Measurements from ENCODE around the gene CTNND2. TPM values are rescaled to one million over a fixed set of nuclear protein-coding genes. Genes with fewer than 3 reads are reported as not detected.

CTNND2 gene
- polyA plus RNA-seq, 1 experiment: not detected

DNA sequence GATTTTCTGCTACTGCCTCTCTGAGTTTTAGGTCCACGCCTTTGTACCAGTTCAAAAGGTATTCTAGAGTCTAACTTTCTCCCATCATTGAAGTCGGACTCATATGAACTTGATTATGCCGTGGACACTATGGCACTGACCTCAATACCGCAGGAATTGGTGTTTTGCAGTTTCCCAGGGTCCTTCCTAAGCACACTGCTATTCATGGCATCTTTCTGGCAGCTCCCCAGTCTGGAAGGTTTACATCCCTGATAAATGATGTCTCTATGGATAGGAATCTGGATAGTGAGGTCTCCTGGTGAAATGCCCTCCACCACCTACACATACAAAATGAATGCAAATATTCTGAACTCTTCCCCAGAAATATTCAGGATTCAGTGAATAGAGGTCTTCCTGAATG is 422.2 kb downstream of the CTNND2 start:
- Histone ChIP-seq H3K27me3 (ENCODE audit: control insufficient read depth, insufficient read depth, low read length) (no peaks in the 10 kb centered on the region), H3K4me3 (ENCODE audit: low read depth, low read length) (no peak overlapping the region), H3K27ac (ENCODE audit: low read depth, low read length) (no peak overlapping the region), H3K9me3 (ENCODE audit: control insufficient read depth, insufficient read depth, low read length) (peaks cover 10% of the 10 kb centered on the region; the same call in 1 of the 2 replicates)
- ChIA-PET POLR2A (no interaction called here), CTCF (no interaction called here)
- TF ChIP-seq CTCF (IDR thresholded peaks at IDR 0.05; ENCODE audit: low read depth, low read length): no peak
- no peak for DNase-seq (ENCODE audit: low read depth, low spot score)

DNA sequence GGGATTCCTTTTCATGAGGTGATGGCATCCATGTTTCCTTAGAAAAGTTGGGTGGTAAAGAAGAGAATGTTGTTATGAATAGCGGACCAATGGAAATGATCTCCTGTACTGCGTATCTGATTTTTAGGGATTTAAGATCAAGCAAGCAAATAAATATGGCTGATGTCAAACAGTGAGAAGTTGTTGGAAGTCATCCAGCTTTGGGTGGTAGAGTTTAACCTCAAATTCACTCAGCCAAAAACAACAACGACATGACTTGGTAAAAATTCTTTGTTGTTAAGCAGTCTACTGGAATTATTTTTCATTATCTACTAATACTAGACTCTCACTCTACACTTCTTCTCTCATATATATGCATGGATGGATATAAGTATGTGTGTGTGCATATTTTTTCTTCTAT is 426.5 kb downstream of the CTNND2 start:
- TF ChIP-seq CTCF (IDR thresholded peaks at IDR 0.05; ENCODE audit: low read depth, low read length): no peak
- CTCF ChIA-PET: no interaction called here
- Histone ChIP-seq H3K9me3 (ENCODE audit: control insufficient read depth, insufficient read depth, low read length) (peaks cover 9% of the 10 kb centered on the region; the same call in 1 of the 2 replicates), H3K4me3 (ENCODE audit: low read depth, low read length) (no peak overlapping the region), H3K27me3 (ENCODE audit: control insufficient read depth, insufficient read depth, low read length) (no peaks in the 10 kb centered on the region), H3K27ac (ENCODE audit: low read depth, low read length) (no peak overlapping the region)
- DNase-seq (ENCODE audit: low read depth, low spot score): no peak
- POLR2A ChIA-PET: no interaction called here

- no peak overlapping the region for H3K27ac ChIP-seq (ENCODE audit: low read depth, low read length)
- TF ChIP-seq CTCF (IDR thresholded peaks at IDR 0.05; ENCODE audit: low read depth, low read length): no peak
- no peak overlapping the region for H3K4me3 ChIP-seq (ENCODE audit: low read depth, low read length)
- peaks cover 9% of the 10 kb centered on the region; the same call in 1 of the 2 replicates for H3K9me3 ChIP-seq (ENCODE audit: control insufficient read depth, insufficient read depth, low read length)
- no peaks in the 10 kb centered on the region for H3K27me3 ChIP-seq (ENCODE audit: control insufficient read depth, insufficient read depth, low read length)
- ChIA-PET CTCF (no interaction called here), POLR2A (no interaction called here)
- DNase-seq (ENCODE audit: low read depth, low spot score): no peak
These were observed 427.4 kb downstream of the CTNND2 start for GRCh38 chr5:11476866-11477265.

DNA sequence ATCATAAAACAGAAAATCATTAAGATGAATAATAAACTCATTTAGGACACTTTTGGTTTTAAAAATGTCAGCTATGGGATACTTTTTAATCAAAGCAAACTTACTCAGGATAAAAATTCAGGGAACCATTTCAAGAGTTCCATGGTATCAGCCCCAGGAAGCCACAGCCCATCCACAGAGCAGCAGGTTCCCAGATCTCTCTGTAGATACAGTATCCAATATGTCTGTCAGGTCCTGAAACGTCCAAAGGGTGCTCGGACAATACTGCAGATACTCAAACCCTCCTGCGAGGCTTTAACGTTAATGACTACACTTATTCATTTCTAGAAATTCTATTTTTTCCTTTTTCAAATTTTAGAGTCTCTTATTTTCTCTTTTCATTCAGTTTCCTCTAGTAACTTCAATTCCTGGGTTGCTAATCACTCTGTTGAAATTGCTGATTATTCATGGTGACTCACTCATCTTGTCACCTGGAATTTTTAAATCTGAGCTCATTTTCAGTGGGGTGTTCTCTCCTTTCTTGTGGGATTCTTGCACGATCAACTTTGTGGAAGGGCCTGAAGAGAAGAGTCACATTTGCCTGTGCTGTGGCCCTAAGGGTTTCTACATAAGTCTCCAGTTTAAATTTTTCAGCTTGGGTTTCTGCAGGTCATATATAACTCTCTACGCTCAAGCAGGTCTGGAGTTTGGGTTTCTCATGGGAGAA is 435.8 kb downstream of the CTNND2 start:
- DNase-seq (ENCODE audit: low read depth, low spot score): no peak
- ChIA-PET POLR2A (no interaction called here), CTCF (no interaction called here)
- Histone ChIP-seq H3K27ac (ENCODE audit: low read depth, low read length) (no peak overlapping the region), H3K27me3 (ENCODE audit: control insufficient read depth, insufficient read depth, low read length) (no peaks in the 10 kb centered on the region), H3K4me3 (ENCODE audit: low read depth, low read length) (no peak overlapping the region), H3K9me3 (ENCODE audit: control insufficient read depth, insufficient read depth, low read length) (peaks cover 9% of the 10 kb centered on the region)
- no peak for TF ChIP-seq CTCF (IDR thresholded peaks at IDR 0.05; ENCODE audit: low read depth, low read length)

DNA sequence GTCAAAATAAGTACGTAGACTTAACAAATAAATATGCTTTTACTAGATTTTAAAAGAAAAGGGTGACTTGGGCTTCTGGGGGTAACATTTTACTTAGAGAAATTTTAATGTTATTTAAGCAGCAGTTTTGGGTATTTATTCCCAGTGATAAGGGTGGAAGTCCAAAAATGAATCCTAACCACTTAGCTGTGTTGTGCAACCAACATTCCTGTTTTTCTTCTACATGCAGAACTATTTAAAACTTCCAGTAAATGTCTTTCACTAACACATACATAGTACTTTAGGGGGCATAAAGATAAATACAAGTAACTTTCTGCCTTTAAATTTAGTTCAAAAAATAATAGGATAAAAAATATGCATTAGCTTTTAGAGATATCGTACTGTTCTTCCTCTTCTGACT is 436.7 kb downstream of the CTNND2 start:
- Histone ChIP-seq H3K4me3 (ENCODE audit: low read depth, low read length) (no peak overlapping the region), H3K27me3 (ENCODE audit: control insufficient read depth, insufficient read depth, low read length) (no peaks in the 10 kb centered on the region), H3K27ac (ENCODE audit: low read depth, low read length) (no peak overlapping the region), H3K9me3 (ENCODE audit: control insufficient read depth, insufficient read depth, low read length) (peaks cover 9% of the 10 kb centered on the region)
- no peak for TF ChIP-seq CTCF (IDR thresholded peaks at IDR 0.05; ENCODE audit: low read depth, low read length)
- ChIA-PET CTCF (no interaction called here), POLR2A (no interaction called here)
- DNase-seq (ENCODE audit: low read depth, low spot score): no peak
